Measurements from ENCODE around the gene GPC5. TPM values are rescaled to one million over a fixed set of nuclear protein-coding genes. Genes with fewer than 3 reads are reported as not detected.
A peak's percentile ranks its signal among the peaks of the same experiment; 100 is the strongest.

The GPC5 gene
- total and polyA plus RNA-seq, 2 of the 13 experiments (the other 11 are each of a cell fraction or from before 2014, with no cell fraction given) = 0.02 to 0.07 TPM

- TF ChIP-seq ZEB1 (IDR thresholded peaks at IDR 0.05; ENCODE audit: insufficient replicate concordance, low read depth) (no peak), MBD4 (IDR thresholded peaks at IDR 0.05; ENCODE audit: borderline replicate concordance, low read length) (peak; percentile 81; the same call in 1 of the 2 replicates), ZNF235 (CRISPR knock-in tag; IDR thresholded peaks at IDR 0.05; ENCODE audit: borderline replicate concordance) (no peak), FOXC1 (CRISPR knock-in tag; IDR thresholded peaks at IDR 0.05; ENCODE audit: borderline replicate concordance) (no peak), SOX13 (IDR thresholded peaks at IDR 0.05) (peak; percentile 42; the same call in 1 of the 2 replicates), SOX13 (CRISPR knock-in tag; conservative IDR thresholded peaks at IDR 0.05 in 1 of 2, IDR thresholded peaks at IDR 0.05 in 1 of 2) (peak in 1 of 2 experiments; percentile 95; a peak in 2 of 4 replicates), ZNF264 (CRISPR knock-in tag; IDR thresholded peaks at IDR 0.05) (no peak), ZNF784 (CRISPR knock-in tag; IDR thresholded peaks at IDR 0.05; ENCODE audit: borderline replicate concordance) (no peak), ZC3H13 (CRISPR knock-in tag; IDR thresholded peaks at IDR 0.05) (no peak), ARNT2 (CRISPR knock-in tag; IDR thresholded peaks at IDR 0.05; ENCODE audit: low read depth) (no peak), SAP130 (CRISPR knock-in tag; IDR thresholded peaks at IDR 0.05; ENCODE audit: low read depth) (peak; percentile 52), SNAPC5 (CRISPR knock-in tag; IDR thresholded peaks at IDR 0.05; ENCODE audit: borderline replicate concordance) (no peak), NFAT5 (CRISPR knock-in tag; IDR thresholded peaks at IDR 0.05) (no peak), STAT6 (CRISPR knock-in tag; IDR thresholded peaks at IDR 0.05; ENCODE audit: borderline replicate concordance) (no peak), ZNF331 (CRISPR knock-in tag; IDR thresholded peaks at IDR 0.05) (0 out of 2 replicates have a peak, but pooled peaks have one; percentile 15), BRF2 (CRISPR knock-in tag; IDR thresholded peaks at IDR 0.05) (no peak), ZBTB20 (CRISPR knock-in tag; IDR thresholded peaks at IDR 0.05; ENCODE audit: borderline replicate concordance, low read depth) (no peak), ELF3 (CRISPR knock-in tag; IDR thresholded peaks at IDR 0.05) (peak; percentile 57), FOXA3 (CRISPR knock-in tag; IDR thresholded peaks at IDR 0.05) (peak; percentile 96)
Measured at GRCh38 chr13:91361755-91362271, 36.6 kb upstream of the GPC5 start (continued).

All from HepG2 (cell line).